ENCODE measurements around the gene SLC35E1.

- TF ChIP-seq CHD1 (IDR thresholded peaks at IDR 0.05; ENCODE audit: low read depth, low read length) = no peak
- TF ChIP-seq CTCF (conservative IDR thresholded peaks at IDR 0.05; ENCODE audit: low read depth, low read length) = no peak
Measured at GRCh38 chr19:16524991-16525734, 47.1 kb downstream of the SLC35E1 start.

All from IMR-90 (cell line).